HL-60 (cell line): ENCODE data around the gene LRRC8E.

Experiments used
- POLR2AphosphoS5 ChIP-seq: IDR thresholded peaks from 2 replicates; pipeline ENCODE4 v1.6.1; 2012; ENCODE audit warnings: low read depth
- SPI1 ChIP-seq: IDR thresholded peaks from 2 replicates; pipeline ENCODE4 v1.6.1; 2012; ENCODE audit warnings: low read depth, mild to moderate bottlenecking, borderline replicate concordance
- TF ChIP-seq, protein P1 (sequence below): IDR thresholded peaks from one replicate; pipeline ENCODE4 v1.5.1; 2011; ENCODE audit warnings: low read length, control low read depth, inconsistent platforms; ENCODE audit not compliant: insufficient read depth
- TF ChIP-seq, protein P2 (sequence below): IDR thresholded peaks from 2 replicates; pipeline ENCODE4 v1.6.1; 2012; ENCODE audit warnings: low read depth; ENCODE audit not compliant: insufficient replicate concordance

GRCh38 chr19:7898967-7899366 is 10.7 kb downstream of the LRRC8E start:
- TF ChIP-seq, protein P1, sequence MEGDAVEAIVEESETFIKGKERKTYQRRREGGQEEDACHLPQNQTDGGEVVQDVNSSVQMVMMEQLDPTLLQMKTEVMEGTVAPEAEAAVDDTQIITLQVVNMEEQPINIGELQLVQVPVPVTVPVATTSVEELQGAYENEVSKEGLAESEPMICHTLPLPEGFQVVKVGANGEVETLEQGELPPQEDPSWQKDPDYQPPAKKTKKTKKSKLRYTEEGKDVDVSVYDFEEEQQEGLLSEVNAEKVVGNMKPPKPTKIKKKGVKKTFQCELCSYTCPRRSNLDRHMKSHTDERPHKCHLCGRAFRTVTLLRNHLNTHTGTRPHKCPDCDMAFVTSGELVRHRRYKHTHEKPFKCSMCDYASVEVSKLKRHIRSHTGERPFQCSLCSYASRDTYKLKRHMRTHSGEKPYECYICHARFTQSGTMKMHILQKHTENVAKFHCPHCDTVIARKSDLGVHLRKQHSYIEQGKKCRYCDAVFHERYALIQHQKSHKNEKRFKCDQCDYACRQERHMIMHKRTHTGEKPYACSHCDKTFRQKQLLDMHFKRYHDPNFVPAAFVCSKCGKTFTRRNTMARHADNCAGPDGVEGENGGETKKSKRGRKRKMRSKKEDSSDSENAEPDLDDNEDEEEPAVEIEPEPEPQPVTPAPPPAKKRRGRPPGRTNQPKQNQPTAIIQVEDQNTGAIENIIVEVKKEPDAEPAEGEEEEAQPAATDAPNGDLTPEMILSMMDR = no peak
- no peak for TF ChIP-seq POLR2AphosphoS5
- TF ChIP-seq, protein P2, sequence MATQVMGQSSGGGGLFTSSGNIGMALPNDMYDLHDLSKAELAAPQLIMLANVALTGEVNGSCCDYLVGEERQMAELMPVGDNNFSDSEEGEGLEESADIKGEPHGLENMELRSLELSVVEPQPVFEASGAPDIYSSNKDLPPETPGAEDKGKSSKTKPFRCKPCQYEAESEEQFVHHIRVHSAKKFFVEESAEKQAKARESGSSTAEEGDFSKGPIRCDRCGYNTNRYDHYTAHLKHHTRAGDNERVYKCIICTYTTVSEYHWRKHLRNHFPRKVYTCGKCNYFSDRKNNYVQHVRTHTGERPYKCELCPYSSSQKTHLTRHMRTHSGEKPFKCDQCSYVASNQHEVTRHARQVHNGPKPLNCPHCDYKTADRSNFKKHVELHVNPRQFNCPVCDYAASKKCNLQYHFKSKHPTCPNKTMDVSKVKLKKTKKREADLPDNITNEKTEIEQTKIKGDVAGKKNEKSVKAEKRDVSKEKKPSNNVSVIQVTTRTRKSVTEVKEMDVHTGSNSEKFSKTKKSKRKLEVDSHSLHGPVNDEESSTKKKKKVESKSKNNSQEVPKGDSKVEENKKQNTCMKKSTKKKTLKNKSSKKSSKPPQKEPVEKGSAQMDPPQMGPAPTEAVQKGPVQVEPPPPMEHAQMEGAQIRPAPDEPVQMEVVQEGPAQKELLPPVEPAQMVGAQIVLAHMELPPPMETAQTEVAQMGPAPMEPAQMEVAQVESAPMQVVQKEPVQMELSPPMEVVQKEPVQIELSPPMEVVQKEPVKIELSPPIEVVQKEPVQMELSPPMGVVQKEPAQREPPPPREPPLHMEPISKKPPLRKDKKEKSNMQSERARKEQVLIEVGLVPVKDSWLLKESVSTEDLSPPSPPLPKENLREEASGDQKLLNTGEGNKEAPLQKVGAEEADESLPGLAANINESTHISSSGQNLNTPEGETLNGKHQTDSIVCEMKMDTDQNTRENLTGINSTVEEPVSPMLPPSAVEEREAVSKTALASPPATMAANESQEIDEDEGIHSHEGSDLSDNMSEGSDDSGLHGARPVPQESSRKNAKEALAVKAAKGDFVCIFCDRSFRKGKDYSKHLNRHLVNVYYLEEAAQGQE = no peak
- TF ChIP-seq SPI1 = no peak
